Ovary (tissue), 9 donors: Measurements from ENCODE around the gene TRPV3. TPM values are rescaled to one million over a fixed set of nuclear protein-coding genes. Genes with fewer than 3 reads are reported as not detected.

ENCODE experiments used
- DNase-seq, 5 donors: peaks; one replicate each; pipeline ENCODE4 v3.0.0-alpha.2; 2019 to 2020
- H3K27ac ChIP-seq, 2 donors: fragments of 200-600 bp; one replicate each; pipeline versions ENCODE4 v1.5.1 to v1.8.0; 2019 to 2022
- H3K27me3 ChIP-seq: fragments of 200-600 bp; one replicate; pipeline ENCODE4 v1.8.0; 2022
- H3K36me3 ChIP-seq: fragments of 200-600 bp; sonication (generic); one replicate; pipeline ENCODE4 v1.5.1; 2019
- H3K4me1 ChIP-seq: one replicate; pipeline ENCODE4 v1.8.1; 2013; ENCODE audit warnings: mild to moderate bottlenecking, moderate library complexity; ENCODE audit not compliant: insufficient read depth
- H3K4me3 ChIP-seq: fragments of 200-600 bp; sonication (generic); one replicate; pipeline ENCODE4 v1.5.1; 2017
- H3K9me3 ChIP-seq, 2 donors: fragments of 200-600 bp in 1 of 2; sonication (generic) in 1 of 2; one replicate each; pipeline versions ENCODE4 v1.5.1 to v1.8.1; 2013 to 2019; ENCODE audit warnings: mild to moderate bottlenecking in 1 of 2, moderate library complexity in 1 of 2
- CTCF ChIP-seq, 3 donors: fragments of 450-650 bp in 2 of 3; fragments of 200-600 bp in 1 of 3; IDR thresholded peaks; one replicate each; pipeline versions ENCODE4 v1.5.1 to v1.8.0; 2016 to 2022; ENCODE audit warnings: antibody characterized with exemption in 3 of 3, mild to moderate bottlenecking in 1 of 3
- EP300 ChIP-seq: sonication (generic); formaldehyde crosslinking; IDR thresholded peaks from one replicate; pipeline ENCODE4 v1.6.1; 2017; ENCODE audit warnings: antibody characterized with exemption
- POLR2A ChIP-seq: fragments of 450-650 bp; IDR thresholded peaks from one replicate; pipeline ENCODE4 v1.6.1; 2017; ENCODE audit warnings: antibody characterized with exemption, mild to moderate bottlenecking, moderate library complexity
- WGBS, 3 donors: extraction: QIAGEN DNeasy Blood & Tissue Kit in 1 of 3; methylation state at CpG; one replicate each; pipeline versions ENCODE4 v1.1.5 to v1.1.7; 2013 to 2017; 5-methylcytosine and 5-hydroxymethylcytosine counted together
- intact Hi-C, 4 donors: fragments of 100-400 bp; cut with DNase I; formaldehyde crosslinking; loops; one replicate each; pipeline versions ENCODE4 v1.11.0 to v1.15.1; 2022 to 2023
- polyA plus RNA-seq, 2 donors: library from polyadenylated mRNA; stranded (reverse); fragments of 200-250 nt in 1 of 2; fragments of 350-450 nt in 1 of 2; fragmentation: Illumina TruSeq in 1 of 2; extraction: RNeasy Lipid Tissue Mini Kit (QIAGEN cat#74804) in 1 of 2; gene quantifications; one replicate each; pipeline ENCODE4 v1.2.3, GENCODE V29; 2013 to 2014
- total RNA-seq, 7 donors: library from RNA; depleted of rRNA in 2 of 7; stranded (reverse); fragments of >200 nt in 2 of 7; fragmentation: NEBNext Ultra II Directional in 3 of 7; extraction: Animal tissue kit (Norgen Biotek cat#: 25700) in 3 of 7; gene quantifications; one replicate each; pipeline versions ENCODE4 v1.1.0 to v1.2.4, GENCODE V29; 2016 to 2023
- donor health status: DM: no; HTN: no; CAD: no; lungs with moderate emphysema.
- donor health status: DM: no; HTN: no; CAD: no.
- donor health status: Bipolar disorder and iron deficiency.
- donor health status: DM: yes; HTN: yes; CAD: no.
- donor health status: DM: no; HTN: no; CAD: no.
- donor health status: DM: yes; HTN: yes; CAD: no.

The TRPV3 gene
- total and polyA plus RNA-seq, 9 donors: 0.12 to 5.8 (median 1.9) TPM

- Histone ChIP-seq H3K36me3 (no peaks in the 10 kb centered on the region), H3K4me1 (no peaks in the 10 kb centered on the region), H3K4me3 (no peak overlapping the region), H3K27me3 (no peaks in the 10 kb centered on the region), H3K9me3 (no peaks in the 10 kb centered on the region), H3K27ac (no peak overlapping the region)
- intact Hi-C loops: no loop called here
- no peak for TF ChIP-seq CTCF (IDR thresholded peaks at IDR 0.05)
- TF ChIP-seq EP300: no peak
- no peak for TF ChIP-seq POLR2A
- 79 to 83% (median 82%) methylated on average over 3 of the region's 3 CpGs for WGBS, 3 donors
- DNase-seq: no peak
Observed at GRCh38 chr17:3507869-3508268, 49.7 kb downstream of the TRPV3 start.

- Histone ChIP-seq H3K4me1 (no peaks in the 10 kb centered on the region), H3K9me3 (no peaks in the 10 kb centered on the region), H3K27ac (no peak overlapping the region), H3K27me3 (no peaks in the 10 kb centered on the region), H3K36me3 (no peaks in the 10 kb centered on the region), H3K4me3 (no peak overlapping the region)
- intact Hi-C loops: no loop called here
- 6 to 28% (median 9%) methylated on average over 1 of the region's 1 CpG for WGBS, 3 donors
- TF ChIP-seq EP300 (no peak), POLR2A (no peak), CTCF (IDR thresholded peaks at IDR 0.05) (no peak)
- DNase-seq: no peak
Observed at GRCh38 chr17:3507071-3507470, 50.5 kb downstream of the TRPV3 start.

GRCh38 chr17:3506054-3506453 lies 51.6 kb downstream of the TRPV3 start:
- no peaks in the 10 kb centered on the region for H3K4me1 ChIP-seq
- H3K27me3 ChIP-seq: no peaks in the 10 kb centered on the region
- intact Hi-C loops: no loop called here
- no peak overlapping the region for H3K27ac ChIP-seq
- no peaks in the 10 kb centered on the region for H3K36me3 ChIP-seq
- DNase-seq: no peak
- TF ChIP-seq POLR2A (no peak), EP300 (no peak), CTCF (IDR thresholded peaks at IDR 0.05) (no peak)
- no peak overlapping the region for H3K4me3 ChIP-seq
- 88 to 98% (median 91%) methylated on average over 2 of the region's 2 CpGs for WGBS, 3 donors
- no peaks in the 10 kb centered on the region for H3K9me3 ChIP-seq

- DNase-seq: no peak
- TF ChIP-seq EP300 (no peak), CTCF (IDR thresholded peaks at IDR 0.05) (no peak), POLR2A (no peak)
- H3K27ac ChIP-seq: no peak overlapping the region
- H3K27me3 ChIP-seq: no peaks in the 10 kb centered on the region
- no peaks in the 10 kb centered on the region for H3K9me3 ChIP-seq
- no peaks in the 10 kb centered on the region for H3K36me3 ChIP-seq
- WGBS, 3 donors: 91 to 94% (median 94%) methylated on average over 7 of the region's 7 CpGs
- no peaks in the 10 kb centered on the region for H3K4me1 ChIP-seq
- intact Hi-C loops: no loop called here
- H3K4me3 ChIP-seq: no peak overlapping the region
Observed at GRCh38 chr17:3505008-3505407, 52.6 kb downstream of the TRPV3 start.

GRCh38 chr17:3503285-3503684 lies 54.3 kb downstream of the TRPV3 start:
- WGBS, 3 donors: 12 to 24% (median 17%) methylated on average over 1 of the region's 1 CpG
- Histone ChIP-seq H3K27me3 (no peaks in the 10 kb centered on the region), H3K4me3 (no peak overlapping the region), H3K4me1 (no peaks in the 10 kb centered on the region), H3K27ac (no peak overlapping the region), H3K9me3 (no peaks in the 10 kb centered on the region), H3K36me3 (no peaks in the 10 kb centered on the region)
- no peak for DNase-seq
- TF ChIP-seq POLR2A (no peak), CTCF (IDR thresholded peaks at IDR 0.05) (no peak)
- intact Hi-C loops: no loop called here
